Measurements from ENCODE around the gene PCTP.

PCTP gene

GRCh38 chr17:55816532-55817396 lies 65.9 kb downstream of the PCTP start:
- Histone ChIP-seq H3K4me1 (ENCODE audit: insufficient read depth, low read length) (no peaks in the 10 kb centered on the region), H3K36me3 (ENCODE audit: insufficient read depth, low read length) (no peaks in the 10 kb centered on the region), H3K9me3 (ENCODE audit: control insufficient read depth, insufficient read depth, low read length) (no peaks in the 10 kb centered on the region), H3K9ac (ENCODE audit: low read depth, low read length) (no peak overlapping the region)

GRCh38 chr17:55817397-55817709 lies 66.5 kb downstream of the PCTP start:
- H3K4me1 ChIP-seq (ENCODE audit: insufficient read depth, low read length) = no peaks in the 10 kb centered on the region
- H3K9ac ChIP-seq (ENCODE audit: low read depth, low read length) = no peak overlapping the region
- H3K9me3 ChIP-seq (ENCODE audit: control insufficient read depth, insufficient read depth, low read length) = no peaks in the 10 kb centered on the region
- no peaks in the 10 kb centered on the region for H3K36me3 ChIP-seq (ENCODE audit: insufficient read depth, low read length)

DNA sequence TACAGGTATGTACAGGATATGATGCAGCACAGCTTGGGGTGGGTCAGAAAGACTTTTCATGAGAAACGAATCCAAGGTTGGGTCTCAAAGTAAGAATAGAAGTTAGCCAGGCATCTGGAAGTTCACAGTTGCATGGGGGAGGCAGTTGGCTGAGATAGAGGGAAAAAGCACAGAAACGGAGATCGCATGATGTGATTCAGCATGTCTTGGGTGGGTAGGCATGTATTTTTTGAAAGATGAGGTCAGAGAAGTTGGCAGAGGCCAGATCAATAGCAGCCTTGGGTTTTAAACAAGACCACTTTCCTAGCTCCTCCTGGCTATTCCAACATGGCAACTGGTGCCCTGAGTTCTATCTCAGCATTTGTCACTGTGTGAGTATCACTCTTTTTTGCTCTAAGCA lies 67.2 kb downstream of the PCTP start:
- no peak overlapping the region for H3K9ac ChIP-seq (ENCODE audit: low read depth, low read length)
- H3K4me1 ChIP-seq (ENCODE audit: insufficient read depth, low read length) = no peaks in the 10 kb centered on the region
- H3K9me3 ChIP-seq (ENCODE audit: control insufficient read depth, insufficient read depth, low read length) = no peaks in the 10 kb centered on the region
- no peaks in the 10 kb centered on the region for H3K36me3 ChIP-seq (ENCODE audit: insufficient read depth, low read length)

DNA sequence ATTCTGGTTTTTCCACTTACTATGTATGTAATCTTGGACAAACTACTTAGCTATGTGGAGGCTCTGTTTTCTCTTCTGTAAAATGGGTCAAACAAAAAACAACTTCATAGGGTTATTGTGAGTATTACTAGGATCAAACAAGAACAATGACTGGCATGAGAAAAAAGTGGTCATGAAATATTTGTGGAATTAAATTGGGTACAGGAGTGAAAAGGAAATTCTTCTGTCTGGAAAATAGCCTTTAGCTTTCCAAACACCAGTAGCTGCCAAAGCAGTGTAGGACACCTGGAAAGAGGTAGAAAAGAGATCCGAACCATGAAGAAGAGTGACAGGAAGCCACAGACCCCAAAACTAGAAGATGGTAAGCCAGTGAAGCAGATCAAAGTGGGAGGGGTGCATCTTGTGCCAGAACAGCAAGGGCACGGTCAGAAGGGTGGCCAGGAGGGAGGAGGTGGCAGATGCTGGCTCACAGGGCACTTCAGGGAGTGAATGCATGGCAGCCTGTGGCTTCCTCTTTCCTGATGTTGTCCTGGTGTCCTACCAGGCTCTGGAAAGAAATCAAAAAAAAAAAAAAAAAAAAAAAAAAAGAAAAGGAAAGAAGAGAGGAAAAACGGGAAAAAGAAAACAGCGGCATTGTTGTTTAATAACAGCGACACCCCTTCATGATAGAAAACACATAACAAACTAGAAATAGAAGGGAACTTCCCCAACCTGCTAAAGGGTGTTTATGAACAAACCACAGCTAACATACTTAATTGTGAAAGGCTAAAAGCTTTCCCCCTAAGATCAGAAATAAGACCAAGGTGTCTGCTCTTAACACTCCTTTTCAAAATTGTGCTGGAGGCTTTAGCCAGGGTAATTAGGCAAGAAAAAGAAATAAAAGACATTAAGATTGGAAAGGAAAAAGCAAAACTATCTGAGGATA lies 67.9 kb downstream of the PCTP start:
- no peaks in the 10 kb centered on the region for H3K9me3 ChIP-seq (ENCODE audit: control insufficient read depth, insufficient read depth, low read length)
- H3K36me3 ChIP-seq (ENCODE audit: insufficient read depth, low read length) = no peaks in the 10 kb centered on the region
- H3K9ac ChIP-seq (ENCODE audit: low read depth, low read length) = no peak overlapping the region
- no peaks in the 10 kb centered on the region for H3K4me1 ChIP-seq (ENCODE audit: insufficient read depth, low read length)

DNA sequence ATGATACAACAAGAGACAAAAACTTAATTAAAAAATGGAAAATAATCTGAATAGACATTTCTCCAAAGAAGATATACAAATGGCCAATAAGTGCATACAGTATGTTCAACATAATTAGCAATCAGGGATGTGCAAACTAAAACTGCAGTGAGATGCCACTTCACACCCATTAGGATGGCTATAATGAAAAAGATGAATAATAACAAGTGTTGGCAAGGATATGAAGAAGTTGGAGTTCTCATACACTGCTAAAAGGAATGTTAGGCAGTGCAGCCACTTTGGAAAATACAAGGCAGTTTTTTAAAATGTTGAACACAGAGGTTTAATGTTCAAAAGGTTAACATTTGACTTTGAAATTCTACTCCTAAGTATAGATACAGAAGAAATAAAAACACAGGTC lies 69.8 kb downstream of the PCTP start:
- Histone ChIP-seq H3K4me1 (ENCODE audit: insufficient read depth, low read length) (no peaks in the 10 kb centered on the region), H3K36me3 (ENCODE audit: insufficient read depth, low read length) (no peaks in the 10 kb centered on the region), H3K9ac (ENCODE audit: low read depth, low read length) (no peak overlapping the region), H3K9me3 (ENCODE audit: control insufficient read depth, insufficient read depth, low read length) (no peaks in the 10 kb centered on the region)

DNA sequence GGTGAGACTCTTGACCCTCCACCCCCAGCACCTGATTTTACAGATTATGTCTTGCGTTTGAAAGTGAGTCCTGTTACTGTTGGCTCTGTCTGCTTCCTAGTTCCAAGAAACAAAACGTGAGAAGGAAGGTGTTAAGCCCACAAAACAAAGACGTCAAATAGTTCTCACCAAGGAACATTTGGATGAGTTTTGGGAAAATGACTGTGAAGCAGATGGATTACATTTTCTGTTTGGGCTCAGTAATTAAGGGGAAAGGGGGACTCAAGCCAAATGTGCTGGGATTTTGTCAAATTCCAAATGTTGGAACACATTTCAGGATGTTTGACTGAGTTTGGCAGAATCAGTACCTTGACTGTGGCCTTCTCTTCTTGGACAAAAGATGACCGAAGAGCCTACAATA lies 71.2 kb downstream of the PCTP start:
- no peaks in the 10 kb centered on the region for H3K4me1 ChIP-seq (ENCODE audit: insufficient read depth, low read length)
- H3K9me3 ChIP-seq (ENCODE audit: control insufficient read depth, insufficient read depth, low read length) = no peaks in the 10 kb centered on the region
- no peaks in the 10 kb centered on the region for H3K36me3 ChIP-seq (ENCODE audit: insufficient read depth, low read length)
- H3K9ac ChIP-seq (ENCODE audit: low read depth, low read length) = no peak overlapping the region

DNA sequence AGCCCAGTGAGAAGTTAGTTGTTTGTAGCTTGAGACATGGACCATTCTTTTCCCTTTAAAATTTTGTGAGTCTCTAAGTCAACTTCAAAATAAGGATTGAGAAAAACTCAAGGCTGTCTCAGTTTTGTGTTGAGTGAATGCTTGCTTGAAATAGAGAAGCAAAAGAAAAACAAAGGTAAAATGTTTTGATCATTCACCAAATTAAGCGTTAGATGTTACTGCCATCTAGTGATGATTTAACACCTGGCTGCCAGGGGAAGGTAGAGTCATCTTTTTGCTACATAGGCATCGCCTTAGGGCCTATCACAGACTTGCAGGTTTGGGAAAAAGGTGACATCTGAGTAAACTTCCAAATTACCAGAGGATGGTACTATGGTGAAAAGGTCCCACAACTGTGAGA lies 74.4 kb downstream of the PCTP start:
- no peaks in the 10 kb centered on the region; the same call in 1 of the 2 replicates for H3K4me1 ChIP-seq (ENCODE audit: insufficient read depth, low read length)
- H3K9ac ChIP-seq (ENCODE audit: low read depth, low read length) = no peak overlapping the region
- no peaks in the 10 kb centered on the region for H3K36me3 ChIP-seq (ENCODE audit: insufficient read depth, low read length)
- no peaks in the 10 kb centered on the region for H3K9me3 ChIP-seq (ENCODE audit: control insufficient read depth, insufficient read depth, low read length)

Data from ES-I3 (cell line).